Mucosa of descending colon (tissue), 3 donors: ENCODE data around the gene CCL8. TPM values are rescaled to one million over a fixed set of nuclear protein-coding genes. Genes with fewer than 3 reads are reported as not detected.

ENCODE experiments used
- ATAC-seq: fragments of 200-7000 bp; cut with Tn5 transposase; one replicate; pipeline ENCODE4 v1.9.1; 2020; ENCODE audit warnings: mild to moderate bottlenecking, moderate library complexity
- DNase-seq, 3 donors: peaks; one replicate each; pipeline ENCODE4 v3.0.0-alpha.2; 2020
- H3K36me3 ChIP-seq: fragments of 200-600 bp; one replicate; pipeline ENCODE4 v1.8.0; 2021; ENCODE audit warnings: low read depth, mild to moderate bottlenecking
- H3K4me1 ChIP-seq: fragments of 200-600 bp; one replicate; pipeline ENCODE4 v1.8.0; 2021; ENCODE audit warnings: low read depth, mild to moderate bottlenecking
- H3K4me3 ChIP-seq: fragments of 200-600 bp; one replicate; pipeline ENCODE4 v1.8.0; 2021; ENCODE audit warnings: mild to moderate bottlenecking
- H3K9me3 ChIP-seq: fragments of 200-600 bp; one replicate; pipeline ENCODE4 v1.8.0; 2021; ENCODE audit warnings: mild to moderate bottlenecking
- intact Hi-C, 2 donors: fragments of 100-400 bp; cut with DNase I in 1 of 2; cut with micrococcal nuclease in 1 of 2; formaldehyde crosslinking; loops; one replicate each; pipeline versions ENCODE4 v1.11.0 to v1.11.1; 2022; cut with DNase I, micrococcal nuclease
- total RNA-seq, 3 donors: library from RNA; stranded (reverse); fragmentation: NEBNext Ultra II Directional in 2 of 3; extraction: Animal tissue kit (Norgen Biotek cat#: 25700) in 2 of 3; gene quantifications; one replicate each; pipeline versions ENCODE4 v1.2.1 to v1.2.4, GENCODE V29; 2021 to 2023
- TF ChIP-seq, protein P1 (sequence below): fragments of 200-600 bp; IDR thresholded peaks from one replicate; pipeline ENCODE4 v1.8.0; 2022; ENCODE audit warnings: antibody characterized with exemption, mild to moderate bottlenecking
- donor health status: DM: no; HTN: no; CAD: no; lungs with moderate emphysema.
- donor health status: DM: no; HTN: no; CAD: no.
- donor health status: DM: no; HTN: yes; CAD: no.

Gene CCL8
- total RNA-seq, 3 donors from 2014 or later, result 1.6 to 2.7 (median 1.6) TPM

DNA sequence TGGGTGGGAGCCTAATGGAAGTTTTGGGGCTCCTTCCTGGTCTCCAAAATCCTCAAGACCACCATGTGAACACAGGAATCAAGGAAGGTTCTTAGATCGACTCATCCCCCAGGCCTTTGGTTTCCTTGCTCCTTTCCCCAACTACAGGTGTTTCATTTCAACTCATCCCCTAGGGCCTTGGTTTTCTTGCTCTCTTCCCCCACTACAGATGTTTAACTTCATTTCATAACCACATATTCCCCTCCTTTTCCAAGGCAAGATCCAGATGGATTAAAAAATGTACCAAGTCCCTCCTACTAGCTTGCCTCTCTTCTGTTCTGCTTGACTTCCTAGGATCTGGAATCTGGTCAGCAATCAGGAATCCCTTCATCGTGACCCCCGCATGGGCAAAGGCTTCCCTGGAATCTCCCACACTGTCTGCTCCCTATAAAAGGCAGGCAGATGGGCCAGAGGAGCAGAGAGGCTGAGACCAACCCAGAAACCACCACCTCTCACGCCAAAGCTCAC lies 33.9 kb upstream of the CCL8 start, which contains the start of gene CCL11:
TSS of gene CCL11 (plus strand) at position 457 of the 507 bp plus-strand sequence. CDS start 67 bp downstream, outside the sequence.
- intact Hi-C loops, result no loop called here
- H3K36me3 ChIP-seq, result no peaks in the 10 kb centered on the region
- H3K4me3 ChIP-seq, result no peak within 1 kb of the TSS
- TF ChIP-seq, protein P1, sequence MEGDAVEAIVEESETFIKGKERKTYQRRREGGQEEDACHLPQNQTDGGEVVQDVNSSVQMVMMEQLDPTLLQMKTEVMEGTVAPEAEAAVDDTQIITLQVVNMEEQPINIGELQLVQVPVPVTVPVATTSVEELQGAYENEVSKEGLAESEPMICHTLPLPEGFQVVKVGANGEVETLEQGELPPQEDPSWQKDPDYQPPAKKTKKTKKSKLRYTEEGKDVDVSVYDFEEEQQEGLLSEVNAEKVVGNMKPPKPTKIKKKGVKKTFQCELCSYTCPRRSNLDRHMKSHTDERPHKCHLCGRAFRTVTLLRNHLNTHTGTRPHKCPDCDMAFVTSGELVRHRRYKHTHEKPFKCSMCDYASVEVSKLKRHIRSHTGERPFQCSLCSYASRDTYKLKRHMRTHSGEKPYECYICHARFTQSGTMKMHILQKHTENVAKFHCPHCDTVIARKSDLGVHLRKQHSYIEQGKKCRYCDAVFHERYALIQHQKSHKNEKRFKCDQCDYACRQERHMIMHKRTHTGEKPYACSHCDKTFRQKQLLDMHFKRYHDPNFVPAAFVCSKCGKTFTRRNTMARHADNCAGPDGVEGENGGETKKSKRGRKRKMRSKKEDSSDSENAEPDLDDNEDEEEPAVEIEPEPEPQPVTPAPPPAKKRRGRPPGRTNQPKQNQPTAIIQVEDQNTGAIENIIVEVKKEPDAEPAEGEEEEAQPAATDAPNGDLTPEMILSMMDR, result no peak
- no peaks in the 10 kb centered on the region for H3K4me1 ChIP-seq
- no peak for ATAC-seq
- DNase-seq, result no peak
- H3K9me3 ChIP-seq, result no peaks in the 10 kb centered on the region

DNA sequence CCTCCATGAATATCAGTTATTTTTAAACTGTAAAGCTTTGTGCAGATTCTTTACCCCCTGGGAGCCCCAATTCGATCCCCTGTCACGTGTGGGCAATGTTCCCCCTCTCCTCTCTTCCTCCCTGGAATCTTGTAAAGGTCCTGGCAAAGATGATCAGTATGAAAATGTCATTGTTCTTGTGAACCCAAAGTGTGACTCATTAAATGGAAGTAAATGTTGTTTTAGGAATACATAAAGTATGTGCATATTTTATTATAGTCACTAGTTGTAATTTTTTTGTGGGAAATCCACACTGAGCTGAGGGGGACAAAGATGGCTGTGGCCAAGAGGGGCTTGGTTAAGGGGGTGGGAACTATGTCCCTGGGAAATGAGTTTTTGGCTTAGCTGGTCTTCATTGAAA lies 31.4 kb upstream of the CCL8 start:
- no peak for DNase-seq
- Histone ChIP-seq H3K4me3 (no peak overlapping the region), H3K4me1 (no peaks in the 10 kb centered on the region), H3K36me3 (no peaks in the 10 kb centered on the region), H3K9me3 (no peaks in the 10 kb centered on the region)
- intact Hi-C loops, result no loop called here
- TF ChIP-seq, protein P1, result no peak
- ATAC-seq, result no peak

DNA sequence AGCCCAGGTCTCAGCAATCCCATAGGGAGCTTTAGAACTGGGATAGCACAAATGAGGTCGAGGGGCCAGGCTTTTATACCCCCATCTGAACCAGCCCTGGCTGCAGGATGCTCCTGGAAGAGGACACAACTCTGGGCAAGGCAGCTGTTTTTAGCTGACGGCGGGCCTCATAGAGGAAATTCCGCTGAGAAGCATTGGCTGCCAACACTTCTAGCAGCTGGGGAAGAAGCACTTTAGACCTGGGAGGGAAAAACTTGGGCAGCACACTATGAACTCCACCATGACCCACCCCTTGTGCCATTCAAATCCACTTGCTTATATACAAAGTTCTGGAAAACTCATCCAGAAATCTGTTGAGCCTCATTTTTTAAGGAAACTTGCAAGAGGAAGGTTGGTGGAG lies 28.6 kb upstream of the CCL8 start:
- Histone ChIP-seq H3K4me3 (no peak overlapping the region), H3K36me3 (no peaks in the 10 kb centered on the region), H3K4me1 (no peaks in the 10 kb centered on the region), H3K9me3 (no peaks in the 10 kb centered on the region)
- intact Hi-C loops, result no loop called here
- DNase-seq, result no peak
- ATAC-seq, result no peak
- TF ChIP-seq, protein P1, result no peak

DNA sequence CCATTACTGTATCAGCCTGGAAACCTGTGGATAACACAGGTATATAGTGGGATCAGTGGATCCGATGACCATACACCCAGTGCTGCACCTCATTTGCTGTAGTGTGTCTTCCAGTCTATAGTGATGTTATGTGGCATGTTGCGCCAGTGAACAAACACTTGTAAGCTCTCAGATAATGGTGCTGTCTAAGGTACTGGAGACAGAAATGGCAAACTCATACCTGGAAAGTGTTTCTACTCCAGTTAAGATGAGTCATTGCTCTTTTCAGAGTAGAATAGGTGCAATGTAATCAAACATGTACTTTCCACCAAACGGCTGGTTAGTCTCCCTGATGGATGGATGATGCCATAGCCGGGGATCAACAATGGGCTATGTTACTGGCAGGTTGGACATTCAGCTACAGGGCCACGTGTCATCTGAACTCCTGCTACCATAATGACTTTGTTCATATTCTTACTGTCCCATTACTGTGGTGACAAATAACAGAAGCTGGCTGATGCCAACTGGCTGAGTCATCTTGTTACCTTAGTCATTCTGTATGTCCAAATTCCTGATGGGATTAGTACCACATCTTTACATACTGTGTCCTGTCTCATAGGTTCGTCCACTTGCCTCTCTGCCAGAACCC lies 27.4 kb upstream of the CCL8 start:
- no peak for ATAC-seq
- Histone ChIP-seq H3K9me3 (no peaks in the 10 kb centered on the region), H3K36me3 (no peaks in the 10 kb centered on the region), H3K4me3 (no peak overlapping the region), H3K4me1 (no peaks in the 10 kb centered on the region)
- intact Hi-C loops, result no loop called here
- no peak for DNase-seq
- TF ChIP-seq, protein P1, result no peak

DNA sequence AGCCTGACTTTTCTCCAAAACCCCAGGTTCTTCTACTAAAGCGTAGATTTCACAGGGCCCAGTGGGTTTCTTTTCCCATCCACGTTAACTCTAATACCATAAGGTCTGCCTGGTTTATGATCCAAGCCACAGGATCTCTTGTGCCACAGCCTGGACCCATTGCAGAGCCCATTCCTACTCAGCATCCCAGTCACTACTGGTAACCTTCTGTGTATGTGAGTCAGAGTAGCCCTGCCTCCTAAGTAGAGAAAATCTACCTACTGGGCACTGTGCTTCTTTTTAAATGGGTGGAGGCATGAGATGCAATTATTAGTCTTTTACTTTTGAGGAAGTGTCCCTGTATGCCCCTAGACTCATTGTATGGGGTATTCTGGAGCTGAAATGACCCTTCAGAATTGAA lies 20.2 kb upstream of the CCL8 start:
- Histone ChIP-seq H3K9me3 (no peaks in the 10 kb centered on the region), H3K4me3 (no peak overlapping the region), H3K4me1 (no peaks in the 10 kb centered on the region), H3K36me3 (no peaks in the 10 kb centered on the region)
- no peak for DNase-seq
- ATAC-seq, result no peak
- intact Hi-C loops, result no loop called here
- TF ChIP-seq, protein P1, result no peak
